OCI-LY3 (cell line): ENCODE data around the gene ELF5.

ENCODE experiments used
- CTCF ChIP-seq: fragments of 200-600, 300-600 bp; sonication (generic); IDR thresholded peaks from 2 replicates; pipeline ENCODE4 v1.5.1; 2014; ENCODE audit warnings: antibody characterized with exemption, low read length, low read depth
- EZH2phosphoT487 ChIP-seq: fragments of 200-600 bp; shearing (Covaris generic); IDR thresholded peaks from 2 replicates; pipeline ENCODE4 v1.6.1; 2018; ENCODE audit warnings: antibody characterized with exemption, mixed run types, low read depth

GRCh38 chr11:34460278-34460677 lies 53.3 kb downstream of the ELF5 start:
- TF ChIP-seq CTCF (no peak), EZH2phosphoT487 (no peak)
